CD4-positive, CD25-positive, alpha-beta regulatory T cell (primary cell): Measurements from ENCODE around the gene IGFL1. TPM values are rescaled to one million over a fixed set of nuclear protein-coding genes. Genes with fewer than 3 reads are reported as not detected.

Source experiments
- polyA plus RNA-seq, 4 donors: library from polyadenylated mRNA; unstranded; fragments of 300-500 nt; fragmentation: Illumina TruSeq; gene quantifications; one replicate each; pipeline ENCODE4 v1.2.3, GENCODE V29; 2021
- total RNA-seq: library from RNA; stranded (reverse); gene quantifications from one replicate; pipeline ENCODE4 v1.2.3, GENCODE V29; 2022

Gene IGFL1
- total and polyA plus RNA-seq, 5 donors from 2014 or later, result not detected

Other genes with a start within 250 kb of the IGFL1 start
- 12.6 TPM for gene CCDC61, start 234.3 kb upstream of the IGFL1 start, total RNA-seq
- gene CCDC61, start 234.3 kb upstream of the IGFL1 start, polyA plus RNA-seq, result 10 to 100 TPM in 1 of 4 donors, 1 to 10 TPM in 3; 7.1 to 11.9 (median 8.2) TPM
- not detected for gene PGLYRP1, start 206.7 kb upstream of the IGFL1 start, total RNA-seq
- not detected for gene PGLYRP1, start 206.7 kb upstream of the IGFL1 start, polyA plus RNA-seq
- not detected for gene IGFL4, start 188.7 kb upstream of the IGFL1 start, total RNA-seq
- not detected for gene IGFL4, start 188.7 kb upstream of the IGFL1 start, polyA plus RNA-seq
- gene IGFL3, start 105.1 kb upstream of the IGFL1 start, total RNA-seq, result not detected
- gene IGFL3, start 105.1 kb upstream of the IGFL1 start, polyA plus RNA-seq, result not detected
- gene IGFL2, start 81.5 kb upstream of the IGFL1 start, total RNA-seq, result not detected
- under 1 TPM in 3 of 4 donors, not detected in 1; 0.36 to 0.98 (median 0.94) TPM for gene IGFL2, start 81.5 kb upstream of the IGFL1 start, polyA plus RNA-seq
- gene HIF3A, start 67.3 kb downstream of the IGFL1 start, total RNA-seq, result not detected
- not detected for gene HIF3A, start 67.3 kb downstream of the IGFL1 start, polyA plus RNA-seq
- 34.6 TPM for gene PPP5C, start 117.3 kb downstream of the IGFL1 start, total RNA-seq
- gene PPP5C, start 117.3 kb downstream of the IGFL1 start, polyA plus RNA-seq, result 10 to 100 TPM; 16.2 to 24.8 (median 18.8) TPM
- gene CCDC8, start 183.8 kb downstream of the IGFL1 start, total RNA-seq, result not detected
- gene CCDC8, start 183.8 kb downstream of the IGFL1 start, polyA plus RNA-seq, result not detected
- gene PNMA8C, start 199.2 kb downstream of the IGFL1 start, total RNA-seq, result not detected
- not detected for gene PNMA8C, start 199.2 kb downstream of the IGFL1 start, polyA plus RNA-seq
- not detected for gene PNMA8A, start 241.8 kb downstream of the IGFL1 start, total RNA-seq
- gene PNMA8A, start 241.8 kb downstream of the IGFL1 start, polyA plus RNA-seq, result under 1 TPM in 1 of 4 donors, not detected in 3; 0.05 TPM